ENCODE results near the gene SH2B3. TPM values are rescaled to one million over a fixed set of nuclear protein-coding genes. Genes with fewer than 3 reads are reported as not detected.

The SH2B3 gene
- total RNA-seq, 1 donor from 2014 or later = 32.3 TPM

DNA sequence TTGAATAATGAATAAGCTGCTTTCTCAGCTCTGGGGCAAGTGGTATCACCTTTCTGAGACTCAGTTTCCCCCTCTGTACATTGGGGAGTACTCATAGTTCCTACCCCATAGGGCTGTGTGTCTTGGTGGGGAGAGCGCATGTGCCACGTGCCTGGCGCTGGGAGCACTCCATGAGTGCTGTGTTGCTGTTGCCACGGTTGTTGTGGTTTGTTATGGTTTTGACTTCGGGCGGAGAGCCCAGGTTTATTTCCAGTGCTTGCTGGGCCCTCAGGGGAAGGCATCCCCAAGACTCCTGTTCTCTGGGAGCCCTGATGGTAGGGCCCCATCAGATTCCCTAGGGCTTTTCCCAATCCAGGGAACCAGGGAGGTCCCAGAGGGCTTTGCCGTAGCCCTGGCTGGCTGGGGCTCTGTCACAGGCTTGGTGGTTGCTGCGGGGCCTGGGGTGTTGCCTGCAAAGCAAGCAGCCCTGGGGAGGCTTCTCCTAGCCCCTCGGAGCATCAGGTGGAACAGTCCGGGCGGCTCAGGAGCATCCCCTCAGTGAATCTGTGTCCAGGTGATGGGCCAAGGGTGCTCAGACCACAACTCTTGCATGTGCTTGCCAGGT is 18.6 kb downstream of the SH2B3 start:
- H3K27me3 ChIP-seq (ENCODE audit: control insufficient read depth, insufficient read depth, low read length) = no peaks in the 10 kb centered on the region
- TF ChIP-seq, protein P1, sequence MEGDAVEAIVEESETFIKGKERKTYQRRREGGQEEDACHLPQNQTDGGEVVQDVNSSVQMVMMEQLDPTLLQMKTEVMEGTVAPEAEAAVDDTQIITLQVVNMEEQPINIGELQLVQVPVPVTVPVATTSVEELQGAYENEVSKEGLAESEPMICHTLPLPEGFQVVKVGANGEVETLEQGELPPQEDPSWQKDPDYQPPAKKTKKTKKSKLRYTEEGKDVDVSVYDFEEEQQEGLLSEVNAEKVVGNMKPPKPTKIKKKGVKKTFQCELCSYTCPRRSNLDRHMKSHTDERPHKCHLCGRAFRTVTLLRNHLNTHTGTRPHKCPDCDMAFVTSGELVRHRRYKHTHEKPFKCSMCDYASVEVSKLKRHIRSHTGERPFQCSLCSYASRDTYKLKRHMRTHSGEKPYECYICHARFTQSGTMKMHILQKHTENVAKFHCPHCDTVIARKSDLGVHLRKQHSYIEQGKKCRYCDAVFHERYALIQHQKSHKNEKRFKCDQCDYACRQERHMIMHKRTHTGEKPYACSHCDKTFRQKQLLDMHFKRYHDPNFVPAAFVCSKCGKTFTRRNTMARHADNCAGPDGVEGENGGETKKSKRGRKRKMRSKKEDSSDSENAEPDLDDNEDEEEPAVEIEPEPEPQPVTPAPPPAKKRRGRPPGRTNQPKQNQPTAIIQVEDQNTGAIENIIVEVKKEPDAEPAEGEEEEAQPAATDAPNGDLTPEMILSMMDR (IDR thresholded peaks at IDR 0.05; ENCODE audit: insufficient read depth, low read length, poor library complexity, severe bottlenecking) = no peak
- H3K36me3 ChIP-seq (ENCODE audit: control insufficient read depth, insufficient read depth, low read length) = no peaks in the 10 kb centered on the region
- no peak for DNase-seq (ENCODE audit: low read depth)
- H3K4me3 ChIP-seq (ENCODE audit: low read depth, low read length) = no peak overlapping the region

GRCh38 chr12:111424793-111425251 is 19.1 kb downstream of the SH2B3 start:
- Histone ChIP-seq H3K27me3 (ENCODE audit: control insufficient read depth, insufficient read depth, low read length) (no peaks in the 10 kb centered on the region), H3K36me3 (ENCODE audit: control insufficient read depth, insufficient read depth, low read length) (no peaks in the 10 kb centered on the region), H3K4me3 (ENCODE audit: low read depth, low read length) (no peak overlapping the region)
- DNase-seq (ENCODE audit: low read depth) = no peak
- TF ChIP-seq, protein P1 (IDR thresholded peaks at IDR 0.05; ENCODE audit: insufficient read depth, low read length, poor library complexity, severe bottlenecking) = peak; percentile 4

GRCh38 chr12:111425655-111426054 is 19.9 kb downstream of the SH2B3 start:
- TF ChIP-seq, protein P1 (IDR thresholded peaks at IDR 0.05; ENCODE audit: insufficient read depth, low read length, poor library complexity, severe bottlenecking) = no peak

GRCh38 chr12:111426344-111427185 is 20.8 kb downstream of the SH2B3 start:
- TF ChIP-seq, protein P1 (IDR thresholded peaks at IDR 0.05; ENCODE audit: insufficient read depth, low read length, poor library complexity, severe bottlenecking) = no peak
- H3K27me3 ChIP-seq (ENCODE audit: control insufficient read depth, insufficient read depth, low read length) = no peaks in the 10 kb centered on the region
- no peak for DNase-seq (ENCODE audit: low read depth)
- H3K36me3 ChIP-seq (ENCODE audit: control insufficient read depth, insufficient read depth, low read length) = no peaks in the 10 kb centered on the region
- no peak overlapping the region for H3K4me3 ChIP-seq (ENCODE audit: low read depth, low read length)

More at GRCh38 chr12:111425655-111426054, 19.9 kb downstream of the SH2B3 start:
- Histone ChIP-seq H3K27me3 (ENCODE audit: control insufficient read depth, insufficient read depth, low read length) (no peaks in the 10 kb centered on the region), H3K4me3 (ENCODE audit: low read depth, low read length) (no peak overlapping the region), H3K36me3 (ENCODE audit: control insufficient read depth, insufficient read depth, low read length) (no peaks in the 10 kb centered on the region)
- DNase-seq (ENCODE audit: low read depth) = no peak

DNA sequence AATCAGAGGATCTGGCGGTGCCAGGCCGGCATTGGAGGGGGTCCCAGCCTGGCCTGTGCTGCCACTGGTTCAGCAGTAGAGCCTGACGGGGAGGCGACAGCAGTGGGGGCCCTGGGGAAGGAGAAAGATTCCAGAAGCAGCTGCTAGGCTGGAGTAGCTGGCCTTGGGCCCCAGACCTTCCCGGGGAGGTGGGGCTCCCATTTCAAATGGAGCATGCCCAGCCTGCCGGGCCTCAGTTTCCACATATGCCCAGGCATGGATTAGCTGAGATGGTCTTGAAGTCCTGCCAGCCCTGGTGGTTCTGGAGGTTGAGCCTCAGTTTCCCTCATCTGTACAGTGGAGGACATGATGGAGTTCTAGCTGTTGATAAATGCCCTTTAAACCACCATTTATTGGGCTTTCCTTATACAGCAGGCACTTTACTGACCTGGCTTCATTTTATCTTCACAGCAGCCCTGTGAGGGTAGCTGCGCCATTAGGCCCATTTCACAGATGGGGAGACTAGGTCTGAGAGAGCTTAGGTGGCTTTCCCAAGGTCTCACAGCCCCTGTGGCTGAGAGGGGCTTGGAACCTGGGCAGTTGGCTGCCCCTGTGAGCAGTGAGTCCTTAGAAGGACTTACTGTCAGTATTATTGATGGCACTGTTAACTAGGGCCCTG is 21.8 kb downstream of the SH2B3 start:
- no peak overlapping the region for H3K4me3 ChIP-seq (ENCODE audit: low read depth, low read length)
- TF ChIP-seq, protein P1 (IDR thresholded peaks at IDR 0.05; ENCODE audit: insufficient read depth, low read length, poor library complexity, severe bottlenecking) = no peak
- DNase-seq (ENCODE audit: low read depth) = no peak
- H3K36me3 ChIP-seq (ENCODE audit: control insufficient read depth, insufficient read depth, low read length) = no peaks in the 10 kb centered on the region
- no peaks in the 10 kb centered on the region for H3K27me3 ChIP-seq (ENCODE audit: control insufficient read depth, insufficient read depth, low read length)

All from kidney epithelial cell (primary cell).